Measurements from ENCODE around the gene LMAN1L. TPM values are rescaled to one million over a fixed set of nuclear protein-coding genes. Genes with fewer than 3 reads are reported as not detected.

The LMAN1L gene
- total and polyA plus RNA-seq, 2 experiments from 2014 or later = not detected

- Histone ChIP-seq H3K4me2 (no peak overlapping the region), H3K27me3 (no peaks in the 10 kb centered on the region), H2AFZ (no peak overlapping the region), H4K20me1 (ENCODE audit: insufficient read depth, poor library complexity, severe bottlenecking) (no peaks in the 10 kb centered on the region), H3K9me2 (replicated peaks; ENCODE audit: insufficient read depth) (no peaks in the 10 kb centered on the region), H3K36me3 (replicated peaks; ENCODE audit: insufficient read depth, low read depth) (no peaks in the 10 kb centered on the region), H3K79me2 (no peaks in the 10 kb centered on the region), H3K9me3 (ENCODE audit: low read depth) (no peaks in the 10 kb centered on the region), H3K4me1 (ENCODE audit: insufficient read depth) (no peaks in the 10 kb centered on the region), H3K4me3 (no peak overlapping the region), H3K27ac (no peak overlapping the region)
- TF ChIP-seq CTCF (IDR thresholded peaks at IDR 0.05; ENCODE audit: poor library complexity) = no peak
- DNase-seq (ENCODE audit: low spot score) = no peak
- 76% methylated on average over 4 of the region's 4 CpGs for WGBS (ENCODE audit: low lambda C conversion rate, missing lambda C conversion rate)
Measured at GRCh38 chr15:74770211-74770903, 42.3 kb upstream of the LMAN1L start.

GRCh38 chr15:74773329-74773728 is 39.3 kb upstream of the LMAN1L start:
- no peak overlapping the region for H3K4me3 ChIP-seq
- no peak overlapping the region for H3K4me2 ChIP-seq
- no peaks in the 10 kb centered on the region for H3K79me2 ChIP-seq
- no peaks in the 10 kb centered on the region for H4K20me1 ChIP-seq (ENCODE audit: insufficient read depth, poor library complexity, severe bottlenecking)
- H3K9me3 ChIP-seq (ENCODE audit: low read depth) = no peaks in the 10 kb centered on the region
- H3K36me3 ChIP-seq (replicated peaks; ENCODE audit: insufficient read depth, low read depth) = no peaks in the 10 kb centered on the region
- no peak for DNase-seq (ENCODE audit: low spot score)
- TF ChIP-seq CTCF (IDR thresholded peaks at IDR 0.05; ENCODE audit: poor library complexity) = no peak
- TF ChIP-seq EZH2 (IDR thresholded peaks at IDR 0.05; ENCODE audit: borderline replicate concordance) = no peak
- no peak for TF ChIP-seq EZH2phosphoT487 (IDR thresholded peaks at IDR 0.05; ENCODE audit: low read depth, severe bottlenecking, unreplicated experiment)
- no peak overlapping the region for H3K27ac ChIP-seq
- H3K27me3 ChIP-seq = no peaks in the 10 kb centered on the region
- H3K9me2 ChIP-seq (replicated peaks; ENCODE audit: insufficient read depth) = no peaks in the 10 kb centered on the region
- no peaks in the 10 kb centered on the region for H3K4me1 ChIP-seq (ENCODE audit: insufficient read depth)
- 79% methylated on average over 5 of the region's 5 CpGs for WGBS (ENCODE audit: low lambda C conversion rate, missing lambda C conversion rate)
- no peak overlapping the region for H2AFZ ChIP-seq

GRCh38 chr15:74773731-74774252 is 38.8 kb upstream of the LMAN1L start:
- no peak overlapping the region for H2AFZ ChIP-seq
- no peaks in the 10 kb centered on the region for H3K79me2 ChIP-seq
- no peaks in the 10 kb centered on the region for H3K36me3 ChIP-seq (replicated peaks; ENCODE audit: insufficient read depth, low read depth)
- no peaks in the 10 kb centered on the region for H3K9me2 ChIP-seq (replicated peaks; ENCODE audit: insufficient read depth)
- H3K4me2 ChIP-seq = no peak overlapping the region
- H3K4me1 ChIP-seq (ENCODE audit: insufficient read depth) = peaks cover 2% of the 10 kb centered on the region
- TF ChIP-seq EZH2phosphoT487 (IDR thresholded peaks at IDR 0.05; ENCODE audit: low read depth, severe bottlenecking, unreplicated experiment) = no peak
- no peak for TF ChIP-seq CTCF (IDR thresholded peaks at IDR 0.05; ENCODE audit: poor library complexity)
- no peak for TF ChIP-seq EZH2 (IDR thresholded peaks at IDR 0.05; ENCODE audit: borderline replicate concordance)
- H4K20me1 ChIP-seq (ENCODE audit: insufficient read depth, poor library complexity, severe bottlenecking) = no peaks in the 10 kb centered on the region
- H3K9me3 ChIP-seq (ENCODE audit: low read depth) = no peaks in the 10 kb centered on the region
- DNase-seq (ENCODE audit: low spot score) = no peak
- no peak overlapping the region for H3K27ac ChIP-seq
- no peaks in the 10 kb centered on the region for H3K27me3 ChIP-seq
- 58% methylated on average over 5 of the region's 5 CpGs for WGBS (ENCODE audit: low lambda C conversion rate, missing lambda C conversion rate)
- no peak overlapping the region for H3K4me3 ChIP-seq
